Lung microvascular endothelial cell (primary cell): ENCODE results near the gene SDCCAG8. TPM values are rescaled to one million over a fixed set of nuclear protein-coding genes. Genes with fewer than 3 reads are reported as not detected.

ENCODE experiments used
- DNase-seq, 2 donors: peaks; one replicate each; pipeline versions ENCODE4 v3.0.0 to v3.0.0-alpha.2; 2010; ENCODE audit warnings: low read depth in 2 of 2
- total RNA-seq: library from RNA; depleted of rRNA; stranded (reverse); fragments of >200 nt; gene quantifications from 2 replicates; pipeline ENCODE4 v1.2.1, GENCODE V29; 2014

The SDCCAG8 gene
- total RNA-seq, 1 donor from 2014 or later = 34.3 TPM

GRCh38 chr1:243482141-243483022 is 226.5 kb downstream of the SDCCAG8 start:
- no peak for DNase-seq

- DNase-seq = peak; percentile 13 to 27
Observed at GRCh38 chr1:243483071-243483771, 227.4 kb downstream of the SDCCAG8 start.

- DNase-seq = no peak
Observed at GRCh38 chr1:243483952-243484351, 228.1 kb downstream of the SDCCAG8 start.

GRCh38 chr1:243487036-243487648 is 231.3 kb downstream of the SDCCAG8 start:
- no peak for DNase-seq

GRCh38 chr1:243487649-243488227 is 231.9 kb downstream of the SDCCAG8 start:
- no peak for DNase-seq

GRCh38 chr1:243488459-243489157 is 232.8 kb downstream of the SDCCAG8 start:
- DNase-seq = no peak

- DNase-seq = no peak
Observed at GRCh38 chr1:243489158-243489527, 233.3 kb downstream of the SDCCAG8 start.

- DNase-seq = no peak
Observed at GRCh38 chr1:243489681-243490546, 234.1 kb downstream of the SDCCAG8 start.

GRCh38 chr1:243490748-243491686 is 235.2 kb downstream of the SDCCAG8 start:
- DNase-seq = no peak

- no peak for DNase-seq
Observed at GRCh38 chr1:243493156-243494129, 237.6 kb downstream of the SDCCAG8 start.

GRCh38 chr1:243494741-243495431 is 239.0 kb downstream of the SDCCAG8 start:
- DNase-seq = no peak

GRCh38 chr1:243495442-243496186 is 239.8 kb downstream of the SDCCAG8 start:
- peak; percentile 14 to 59 for DNase-seq

GRCh38 chr1:243496187-243496646 is 240.4 kb downstream of the SDCCAG8 start:
- peak in 1 of 2 donors; percentile 21 for DNase-seq

GRCh38 chr1:243496806-243497205 is 241.0 kb downstream of the SDCCAG8 start:
- DNase-seq = no peak

- no peak for DNase-seq
Observed at GRCh38 chr1:243497939-243498681, 242.3 kb downstream of the SDCCAG8 start.

- DNase-seq = no peak
Observed at GRCh38 chr1:243499248-243499647, 243.4 kb downstream of the SDCCAG8 start.
